HEK293 (cell line): Measurements from ENCODE around the gene EPB41L2.

Experiments used
- FEZF1 ChIP-seq: fragments of 450-650 bp; formaldehyde crosslinking; IDR thresholded peaks from 2 replicates; pipeline ENCODE4 v1.5.1; 2016; ENCODE audit warnings: missing biosample characterization, missing genetic modification characterization
- HOXC10 ChIP-seq: sonication (generic); formaldehyde crosslinking; IDR thresholded peaks from 2 replicates; pipeline ENCODE4 v1.8.1; 2023; ENCODE audit warnings: mild to moderate bottlenecking, missing genetic modification reagents
- KLF10 ChIP-seq: fragments of 450-650 bp; IDR thresholded peaks from 2 replicates; pipeline ENCODE4 v1.5.1; 2018; ENCODE audit warnings: missing biosample characterization, mild to moderate bottlenecking, missing genetic modification characterization
- KLF8 ChIP-seq: fragments of 450-650 bp; formaldehyde crosslinking; IDR thresholded peaks from 2 replicates; pipeline ENCODE4 v1.5.1; 2016; ENCODE audit warnings: missing biosample characterization, missing genetic modification characterization
- OSR2 ChIP-seq: fragments of 450-650 bp; formaldehyde crosslinking; IDR thresholded peaks from 2 replicates; pipeline ENCODE4 v1.5.1; 2016; ENCODE audit warnings: missing biosample characterization, missing genetic modification characterization
- RBAK ChIP-seq: fragments of 450-650 bp; formaldehyde crosslinking; IDR thresholded peaks from 2 replicates; pipeline ENCODE4 v1.5.1; 2016; ENCODE audit warnings: missing biosample characterization, missing genetic modification characterization
- SETDB1 ChIP-seq: IDR thresholded peaks from one replicate; pipeline ENCODE4 v1.6.1; 2017; ENCODE audit warnings: mild to moderate bottlenecking, low read length, moderate library complexity, mixed read lengths; ENCODE audit not compliant: insufficient read length
- WT1 ChIP-seq: fragments of 450-650 bp; formaldehyde crosslinking; IDR thresholded peaks from 2 replicates; pipeline ENCODE4 v1.5.1; 2016; ENCODE audit warnings: missing biosample characterization, missing genetic modification characterization
- ZBTB1 ChIP-seq: fragments of 450-650 bp; formaldehyde crosslinking; IDR thresholded peaks from 2 replicates; pipeline ENCODE4 v1.5.1; 2016; ENCODE audit warnings: missing biosample characterization, missing genetic modification characterization
- ZEB2 ChIP-seq: fragments of 450-650 bp; formaldehyde crosslinking; IDR thresholded peaks from 2 replicates; pipeline ENCODE4 v1.5.1; 2016; ENCODE audit warnings: missing biosample characterization, missing genetic modification characterization
- ZNF10 ChIP-seq: fragments of 450-650 bp; formaldehyde crosslinking; IDR thresholded peaks from 2 replicates; pipeline ENCODE4 v1.5.1; 2017; ENCODE audit warnings: missing biosample characterization, missing genetic modification characterization
- ZNF169 ChIP-seq: fragments of 450-650 bp; formaldehyde crosslinking; IDR thresholded peaks from 2 replicates; pipeline ENCODE4 v1.5.1; 2016; ENCODE audit warnings: missing biosample characterization, missing genetic modification characterization
- ZNF2 ChIP-seq: fragments of 450-650 bp; formaldehyde crosslinking; IDR thresholded peaks from 2 replicates; pipeline ENCODE4 v1.5.1; 2016; ENCODE audit warnings: missing biosample characterization, missing genetic modification characterization
- ZNF48 ChIP-seq: fragments of 450-650 bp; formaldehyde crosslinking; IDR thresholded peaks from 2 replicates; pipeline ENCODE4 v1.5.1; 2016; ENCODE audit warnings: missing biosample characterization, missing genetic modification characterization
- ZNF548 ChIP-seq: fragments of 450-650 bp; formaldehyde crosslinking; IDR thresholded peaks from 2 replicates; pipeline ENCODE4 v1.5.1; 2016; ENCODE audit warnings: missing biosample characterization, missing genetic modification characterization
- ZNF610 ChIP-seq: fragments of 450-650 bp; formaldehyde crosslinking; IDR thresholded peaks from 2 replicates; pipeline ENCODE4 v1.5.1; 2016; ENCODE audit warnings: missing biosample characterization, missing genetic modification characterization, borderline replicate concordance
- ZNF837 ChIP-seq: fragments of 450-650 bp; formaldehyde crosslinking; IDR thresholded peaks from 2 replicates; pipeline ENCODE4 v1.5.1; 2016; ENCODE audit warnings: missing biosample characterization, missing genetic modification characterization
- ZNF843 ChIP-seq: fragments of 450-650 bp; formaldehyde crosslinking; IDR thresholded peaks from 2 replicates; pipeline ENCODE4 v1.5.1; 2016; ENCODE audit warnings: missing biosample characterization, missing genetic modification characterization
- ZSCAN16 ChIP-seq: fragments of 450-650 bp; formaldehyde crosslinking; IDR thresholded peaks from 2 replicates; pipeline ENCODE4 v1.5.1; 2016; ENCODE audit warnings: missing biosample characterization, missing genetic modification characterization
- ZXDB ChIP-seq: fragments of 450-650 bp; formaldehyde crosslinking; IDR thresholded peaks from 2 replicates; pipeline ENCODE4 v1.5.1; 2016; ENCODE audit warnings: missing biosample characterization, missing genetic modification characterization
- TF ChIP-seq, protein P1 (sequence below): fragments of 450-650 bp; formaldehyde crosslinking; IDR thresholded peaks from 2 replicates; pipeline ENCODE4 v1.5.1; 2016; ENCODE audit warnings: missing biosample characterization, missing genetic modification characterization
- TF ChIP-seq, protein P2 (sequence below): fragments of 450-650 bp; formaldehyde crosslinking; IDR thresholded peaks from 2 replicates; pipeline ENCODE4 v1.5.1; 2016; ENCODE audit warnings: missing biosample characterization, missing genetic modification characterization
- TF ChIP-seq, protein P3 (sequence below): fragments of 450-650 bp; formaldehyde crosslinking; IDR thresholded peaks from 2 replicates; pipeline ENCODE4 v1.5.1; 2017; ENCODE audit warnings: missing biosample characterization, missing genetic modification characterization
- TF ChIP-seq, protein P4 (sequence below): fragments of 450-650 bp; formaldehyde crosslinking; IDR thresholded peaks from 2 replicates; pipeline ENCODE4 v1.5.1; 2016; ENCODE audit warnings: missing biosample characterization, missing genetic modification characterization
- TF ChIP-seq, protein P5 (sequence below): fragments of 450-650 bp; formaldehyde crosslinking; IDR thresholded peaks from 2 replicates; pipeline ENCODE4 v1.5.1; 2016; ENCODE audit warnings: missing biosample characterization, missing genetic modification characterization

EPB41L2 gene

DNA sequence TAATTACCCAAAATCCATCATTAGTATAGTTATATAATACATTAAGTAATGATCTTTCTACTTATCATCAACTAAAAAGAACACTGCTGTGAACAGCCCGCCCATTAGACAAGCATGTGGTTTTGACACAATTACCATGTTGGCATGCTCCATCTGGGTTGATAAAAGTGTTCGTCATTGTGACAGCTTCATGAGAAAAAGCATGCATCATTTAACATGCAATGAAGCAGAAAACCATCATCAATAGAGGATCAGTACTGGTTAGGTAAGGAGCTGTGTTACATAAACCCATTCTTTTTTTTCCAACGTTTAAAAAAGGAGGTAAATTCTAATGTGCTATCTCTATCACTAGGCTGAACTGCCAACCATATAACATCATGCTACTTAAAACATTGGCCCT, 101.9 kb downstream of the EPB41L2 start (continued):
- TF ChIP-seq, protein P1, sequence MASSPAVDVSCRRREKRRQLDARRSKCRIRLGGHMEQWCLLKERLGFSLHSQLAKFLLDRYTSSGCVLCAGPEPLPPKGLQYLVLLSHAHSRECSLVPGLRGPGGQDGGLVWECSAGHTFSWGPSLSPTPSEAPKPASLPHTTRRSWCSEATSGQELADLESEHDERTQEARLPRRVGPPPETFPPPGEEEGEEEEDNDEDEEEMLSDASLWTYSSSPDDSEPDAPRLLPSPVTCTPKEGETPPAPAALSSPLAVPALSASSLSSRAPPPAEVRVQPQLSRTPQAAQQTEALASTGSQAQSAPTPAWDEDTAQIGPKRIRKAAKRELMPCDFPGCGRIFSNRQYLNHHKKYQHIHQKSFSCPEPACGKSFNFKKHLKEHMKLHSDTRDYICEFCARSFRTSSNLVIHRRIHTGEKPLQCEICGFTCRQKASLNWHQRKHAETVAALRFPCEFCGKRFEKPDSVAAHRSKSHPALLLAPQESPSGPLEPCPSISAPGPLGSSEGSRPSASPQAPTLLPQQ (tag by site-specific recombination): peak; percentile 36; the same call in 1 of the 2 replicates
- no peak for TF ChIP-seq HOXC10
- TF ChIP-seq ZEB2 (tag by site-specific recombination): 0 out of 2 replicates have a peak, but pooled peaks have one; percentile 17
- no peak for TF ChIP-seq ZNF837 (tag by site-specific recombination)
- no peak for TF ChIP-seq ZNF48 (tag by site-specific recombination)
- TF ChIP-seq ZBTB1: no peak
- TF ChIP-seq, protein P2, sequence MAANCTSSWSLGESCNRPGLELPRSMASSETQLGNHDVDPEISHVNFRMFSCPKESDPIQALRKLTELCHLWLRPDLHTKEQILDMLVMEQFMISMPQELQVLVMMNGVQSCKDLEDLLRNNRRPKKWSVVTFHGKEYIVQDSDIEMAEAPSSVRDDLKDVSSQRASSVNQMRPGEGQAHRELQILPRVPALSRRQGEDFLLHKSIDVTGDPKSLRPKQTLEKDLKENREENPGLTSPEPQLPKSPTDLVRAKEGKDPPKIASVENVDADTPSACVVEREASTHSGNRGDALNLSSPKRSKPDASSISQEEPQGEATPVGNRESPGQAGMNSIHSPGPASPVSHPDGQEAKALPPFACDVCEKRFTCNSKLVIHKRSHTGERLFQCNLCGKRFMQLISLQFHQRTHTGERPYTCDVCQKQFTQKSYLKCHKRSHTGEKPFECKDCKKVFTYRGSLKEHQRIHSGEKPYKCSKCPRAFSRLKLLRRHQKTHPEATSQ: no peak
- no peak; the same call in 1 of the 2 replicates for TF ChIP-seq WT1 (tag by site-specific recombination)
- TF ChIP-seq KLF10 (tag by site-specific recombination): 0 out of 2 replicates have a peak, but pooled peaks have one; percentile 26
- TF ChIP-seq, protein P3, sequence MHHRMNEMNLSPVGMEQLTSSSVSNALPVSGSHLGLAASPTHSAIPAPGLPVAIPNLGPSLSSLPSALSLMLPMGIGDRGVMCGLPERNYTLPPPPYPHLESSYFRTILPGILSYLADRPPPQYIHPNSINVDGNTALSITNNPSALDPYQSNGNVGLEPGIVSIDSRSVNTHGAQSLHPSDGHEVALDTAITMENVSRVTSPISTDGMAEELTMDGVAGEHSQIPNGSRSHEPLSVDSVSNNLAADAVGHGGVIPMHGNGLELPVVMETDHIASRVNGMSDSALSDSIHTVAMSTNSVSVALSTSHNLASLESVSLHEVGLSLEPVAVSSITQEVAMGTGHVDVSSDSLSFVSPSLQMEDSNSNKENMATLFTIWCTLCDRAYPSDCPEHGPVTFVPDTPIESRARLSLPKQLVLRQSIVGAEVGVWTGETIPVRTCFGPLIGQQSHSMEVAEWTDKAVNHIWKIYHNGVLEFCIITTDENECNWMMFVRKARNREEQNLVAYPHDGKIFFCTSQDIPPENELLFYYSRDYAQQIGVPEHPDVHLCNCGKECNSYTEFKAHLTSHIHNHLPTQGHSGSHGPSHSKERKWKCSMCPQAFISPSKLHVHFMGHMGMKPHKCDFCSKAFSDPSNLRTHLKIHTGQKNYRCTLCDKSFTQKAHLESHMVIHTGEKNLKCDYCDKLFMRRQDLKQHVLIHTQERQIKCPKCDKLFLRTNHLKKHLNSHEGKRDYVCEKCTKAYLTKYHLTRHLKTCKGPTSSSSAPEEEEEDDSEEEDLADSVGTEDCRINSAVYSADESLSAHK (tag by site-specific recombination): peak; percentile 53; the same call in 1 of the 2 replicates
- TF ChIP-seq ZNF169 (tag by site-specific recombination): no peak
- TF ChIP-seq SETDB1: no peak
- TF ChIP-seq KLF8 (tag by site-specific recombination): 0 out of 2 replicates have a peak, but pooled peaks have one; percentile 52
- TF ChIP-seq RBAK: no peak
- TF ChIP-seq, protein P4, sequence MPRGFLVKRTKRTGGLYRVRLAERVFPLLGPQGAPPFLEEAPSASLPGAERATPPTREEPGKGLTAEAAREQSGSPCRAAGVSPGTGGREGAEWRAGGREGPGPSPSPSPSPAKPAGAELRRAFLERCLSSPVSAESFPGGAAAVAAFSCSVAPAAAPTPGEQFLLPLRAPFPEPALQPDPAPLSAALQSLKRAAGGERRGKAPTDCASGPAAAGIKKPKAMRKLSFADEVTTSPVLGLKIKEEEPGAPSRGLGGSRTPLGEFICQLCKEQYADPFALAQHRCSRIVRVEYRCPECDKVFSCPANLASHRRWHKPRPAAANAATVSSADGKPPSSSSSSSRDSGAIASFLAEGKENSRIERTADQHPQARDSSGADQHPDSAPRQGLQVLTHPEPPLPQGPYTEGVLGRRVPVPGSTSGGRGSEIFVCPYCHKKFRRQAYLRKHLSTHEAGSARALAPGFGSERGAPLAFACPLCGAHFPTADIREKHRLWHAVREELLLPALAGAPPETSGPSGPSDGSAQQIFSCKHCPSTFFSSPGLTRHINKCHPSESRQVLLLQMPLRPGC (tag by site-specific recombination): no peak
- peak; percentile 87 for TF ChIP-seq ZNF843 (tag by site-specific recombination)
- TF ChIP-seq ZNF2 (tag by site-specific recombination): no peak
- TF ChIP-seq ZNF548 (tag by site-specific recombination): no peak
- TF ChIP-seq ZNF10 (tag by site-specific recombination): peak; percentile 40; the same call in 1 of the 2 replicates
- peak; percentile 85 for TF ChIP-seq OSR2 (tag by site-specific recombination)
- TF ChIP-seq, protein P5, sequence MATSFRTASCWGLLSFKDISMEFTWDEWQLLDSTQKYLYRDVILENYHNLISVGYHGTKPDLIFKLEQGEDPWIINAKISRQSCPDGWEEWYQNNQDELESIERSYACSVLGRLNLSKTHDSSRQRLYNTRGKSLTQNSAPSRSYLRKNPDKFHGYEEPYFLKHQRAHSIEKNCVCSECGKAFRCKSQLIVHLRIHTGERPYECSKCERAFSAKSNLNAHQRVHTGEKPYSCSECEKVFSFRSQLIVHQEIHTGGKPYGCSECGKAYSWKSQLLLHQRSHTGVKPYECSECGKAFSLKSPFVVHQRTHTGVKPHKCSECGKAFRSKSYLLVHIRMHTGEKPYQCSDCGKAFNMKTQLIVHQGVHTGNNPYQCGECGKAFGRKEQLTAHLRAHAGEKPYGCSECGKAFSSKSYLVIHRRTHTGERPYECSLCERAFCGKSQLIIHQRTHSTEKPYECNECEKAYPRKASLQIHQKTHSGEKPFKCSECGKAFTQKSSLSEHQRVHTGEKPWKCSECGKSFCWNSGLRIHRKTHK (tag by site-specific recombination): no peak
- TF ChIP-seq ZNF610 (tag by site-specific recombination): no peak
- no peak for TF ChIP-seq ZSCAN16 (tag by site-specific recombination)
- TF ChIP-seq FEZF1 (tag by site-specific recombination): peak; percentile 73
- TF ChIP-seq ZXDB (tag by site-specific recombination): peak; percentile 41; the same call in 1 of the 2 replicates
